NCI-H2081 (cell line): ENCODE measurements around the gene C1orf198.
A peak's percentile ranks its signal among the peaks of the same experiment; 100 is the strongest.
"Not testable (repeated sequence)": the region's sequence is repeated elsewhere in the genome, so short reads cannot be mapped to it uniquely, and the experiment has no call there.

ENCODE experiments used
- DNase-seq, 2 experiments: peaks; one replicate each; lab custom pipeline; 2025; lab: John Stamatoyannopoulos, UW

The C1orf198 gene

GRCh38 chr1:230860617-230861384 is 7.5 kb downstream of the C1orf198 start:
- no peak for DNase-seq

- DNase-seq = no peak
These were observed 9.2 kb downstream of the C1orf198 start for GRCh38 chr1:230858918-230859729.

- DNase-seq = no peak
These were observed 10.0 kb downstream of the C1orf198 start for GRCh38 chr1:230858236-230858820.

- no peak for DNase-seq
These were observed 10.5 kb downstream of the C1orf198 start for GRCh38 chr1:230857822-230858221.

GRCh38 chr1:230857077-230857476 is 11.2 kb downstream of the C1orf198 start:
- no peak for DNase-seq

GRCh38 chr1:230855886-230856285 is 12.4 kb downstream of the C1orf198 start:
- DNase-seq = no peak

GRCh38 chr1:230854423-230854822 is 13.9 kb downstream of the C1orf198 start:
- DNase-seq = no peak

- no peak for DNase-seq
These were observed 14.6 kb downstream of the C1orf198 start for GRCh38 chr1:230853731-230854130.

- no peak for DNase-seq
These were observed 15.4 kb downstream of the C1orf198 start for GRCh38 chr1:230852959-230853358.

- DNase-seq = no peak
These were observed 17.0 kb downstream of the C1orf198 start for GRCh38 chr1:230851291-230851691.

- no peak for DNase-seq
These were observed 17.8 kb downstream of the C1orf198 start for GRCh38 chr1:230850547-230850946.

- peak in 1 of 2 experiments; percentile 45 for DNase-seq
These were observed 18.7 kb downstream of the C1orf198 start for GRCh38 chr1:230849451-230850224.

- DNase-seq = no peak
These were observed 20.1 kb downstream of the C1orf198 start for GRCh38 chr1:230848235-230848634.

GRCh38 chr1:230845184-230845583 is 23.1 kb downstream of the C1orf198 start:
- not testable (repeated sequence) for DNase-seq

- no peak for DNase-seq
These were observed 23.8 kb downstream of the C1orf198 start for GRCh38 chr1:230844561-230844960.

GRCh38 chr1:230843503-230844309 is 24.6 kb downstream of the C1orf198 start:
- DNase-seq = no peak

GRCh38 chr1:230842801-230843200 is 25.5 kb downstream of the C1orf198 start:
- no peak for DNase-seq

- DNase-seq = no peak
These were observed 29.1 kb downstream of the C1orf198 start for GRCh38 chr1:230839173-230839572.

- no peak for DNase-seq
These were observed 31.5 kb downstream of the C1orf198 start for GRCh38 chr1:230836793-230837192.

GRCh38 chr1:230836347-230836746 is 32.0 kb downstream of the C1orf198 start:
- no peak for DNase-seq

- DNase-seq = no peak
These were observed 34.0 kb downstream of the C1orf198 start for GRCh38 chr1:230834292-230834691.
